NB4 (cell line): ENCODE data around the gene ANTKMT.
A peak's percentile ranks its signal among the peaks of the same experiment; 100 is the strongest.
"Not testable (repeated sequence)": the region's sequence is repeated elsewhere in the genome, so short reads cannot be mapped to it uniquely, and the experiment has no call there.

Experiments
- CTCF ChIP-seq: IDR thresholded peaks from one replicate; pipeline ENCODE4 v1.5.1; 2012; ENCODE audit warnings: low read depth, low read length
- MYC ChIP-seq: IDR thresholded peaks from 2 replicates; pipeline ENCODE4 v1.6.1; 2011; ENCODE audit warnings: low read depth, low read length
- POLR2A ChIP-seq: IDR thresholded peaks from 2 replicates; pipeline ENCODE4 v1.6.1; 2011; ENCODE audit warnings: mild to moderate bottlenecking; ENCODE audit not compliant: insufficient read length; ENCODE audit errors: extremely low read depth

GRCh38 chr16:712740-713250, 8.2 kb upstream of the ANTKMT start:
- peak; percentile 15 for TF ChIP-seq CTCF
- not testable (repeated sequence) for TF ChIP-seq MYC, POLR2A
